ENCODE measurements around the gene RPL13. TPM values are rescaled to one million over a fixed set of nuclear protein-coding genes. Genes with fewer than 3 reads are reported as not detected.

The RPL13 gene
- polyA plus RNA-seq, 1 donor: 3,996 TPM

DNA sequence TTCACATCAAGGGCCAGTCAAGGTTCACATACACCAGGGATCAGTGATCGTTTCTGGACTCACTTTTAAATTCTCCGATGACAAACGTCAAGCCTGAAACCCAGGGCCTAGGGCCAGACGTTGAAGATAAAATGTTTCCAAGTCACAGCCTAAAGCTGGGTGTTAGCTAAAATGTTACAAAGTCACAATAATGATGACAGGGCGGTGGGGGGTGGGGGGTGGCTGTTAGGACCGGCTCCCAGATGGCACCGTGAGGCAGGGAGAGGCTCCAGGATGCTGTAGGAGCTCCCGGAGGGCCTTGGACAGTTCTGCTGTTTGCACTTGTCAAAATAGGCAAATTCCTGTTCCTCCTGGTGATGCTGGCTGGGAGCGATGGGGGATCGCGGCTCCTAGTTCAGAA lies 16.4 kb upstream of the RPL13 start:
- peaks cover 63% of the 10 kb centered on the region for H3K36me3 ChIP-seq (ENCODE audit: control insufficient read depth, insufficient read depth, low read length)
- no peaks in the 10 kb centered on the region for H3K9me3 ChIP-seq (ENCODE audit: control insufficient read depth, low read depth, low read length)
- H3K27ac ChIP-seq (ENCODE audit: low read length): peak overlapping the region; percentile 80
- H3K4me3 ChIP-seq (ENCODE audit: low read length): no peak overlapping the region
- DNase-seq: no peak
- H3K4me1 ChIP-seq (ENCODE audit: control insufficient read depth, insufficient read depth, low read length): peaks cover 20% of the 10 kb centered on the region
- H3K27me3 ChIP-seq (ENCODE audit: control insufficient read depth, insufficient read depth, low read length): no peaks in the 10 kb centered on the region
- 100% methylated on average over 1 of the region's 11 CpGs for WGBS (ENCODE audit: insufficient coverage, low lambda C conversion rate)

DNA sequence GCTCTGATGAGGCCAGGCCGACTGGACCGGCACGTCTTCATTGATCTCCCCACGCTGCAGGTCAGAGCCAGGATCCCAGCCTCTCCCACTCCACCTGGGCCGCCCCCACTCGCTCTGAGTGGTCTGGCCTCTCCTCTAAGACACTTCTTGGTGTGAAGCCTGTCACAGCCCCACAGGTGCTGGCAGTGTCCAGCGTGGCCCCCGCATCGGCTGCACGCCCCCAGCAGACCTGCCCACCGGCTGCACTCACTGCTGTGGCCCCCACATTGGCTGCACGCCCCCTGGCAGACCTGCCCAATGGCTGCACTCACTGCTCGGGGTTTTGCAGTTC lies 15.8 kb upstream of the RPL13 start:
- H3K27me3 ChIP-seq (ENCODE audit: control insufficient read depth, insufficient read depth, low read length): no peaks in the 10 kb centered on the region
- H3K4me1 ChIP-seq (ENCODE audit: control insufficient read depth, insufficient read depth, low read length): peaks cover 20% of the 10 kb centered on the region
- DNase-seq: no peak
- peaks cover 68% of the 10 kb centered on the region for H3K36me3 ChIP-seq (ENCODE audit: control insufficient read depth, insufficient read depth, low read length)
- no peaks in the 10 kb centered on the region for H3K9me3 ChIP-seq (ENCODE audit: control insufficient read depth, low read depth, low read length)
- 100% methylated on average over 1 of the region's 13 CpGs for WGBS (ENCODE audit: insufficient coverage, low lambda C conversion rate)
- H3K4me3 ChIP-seq (ENCODE audit: low read length): no peak overlapping the region
- peak overlapping the region; percentile 80 for H3K27ac ChIP-seq (ENCODE audit: low read length)

DNA sequence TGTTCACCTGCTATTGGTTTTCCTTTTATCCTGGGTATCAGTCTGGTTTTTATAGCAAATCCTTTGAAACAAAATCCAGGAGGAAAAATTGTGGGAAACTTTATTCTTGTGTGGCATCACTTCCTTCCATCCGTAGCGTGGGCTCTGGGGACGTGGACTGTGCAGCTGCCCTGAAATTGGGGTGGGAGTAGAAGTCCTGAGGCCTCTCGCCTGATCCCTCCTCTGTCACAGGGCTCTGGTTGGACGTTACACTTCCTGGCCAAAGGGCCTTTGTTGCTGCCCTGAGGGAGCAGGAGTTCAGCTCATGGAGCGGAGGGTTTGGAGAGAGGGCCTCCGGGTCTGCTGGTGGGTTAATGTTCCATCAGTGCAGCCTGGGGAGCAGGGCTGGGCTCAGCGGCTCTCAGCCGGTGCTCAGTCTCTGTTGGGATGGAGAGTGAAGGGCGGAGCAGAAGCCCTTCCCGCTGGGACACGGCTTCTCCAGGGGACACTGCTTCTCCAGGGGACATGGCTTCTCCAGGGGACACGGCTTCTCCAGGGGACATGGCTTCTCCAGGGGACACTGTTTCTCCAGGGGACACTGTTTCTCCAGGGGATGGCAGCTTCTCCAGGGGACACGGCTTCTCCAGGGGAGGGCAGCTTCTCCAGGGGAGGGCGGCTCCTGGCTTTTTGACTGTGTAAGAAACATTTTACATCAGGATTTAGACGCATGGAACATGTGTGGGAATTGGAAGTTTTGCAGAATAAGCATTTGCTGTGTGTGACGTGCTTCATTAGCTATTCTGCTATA lies 15.2 kb upstream of the RPL13 start:
- peak overlapping the region; percentile 80 for H3K27ac ChIP-seq (ENCODE audit: low read length)

DNA sequence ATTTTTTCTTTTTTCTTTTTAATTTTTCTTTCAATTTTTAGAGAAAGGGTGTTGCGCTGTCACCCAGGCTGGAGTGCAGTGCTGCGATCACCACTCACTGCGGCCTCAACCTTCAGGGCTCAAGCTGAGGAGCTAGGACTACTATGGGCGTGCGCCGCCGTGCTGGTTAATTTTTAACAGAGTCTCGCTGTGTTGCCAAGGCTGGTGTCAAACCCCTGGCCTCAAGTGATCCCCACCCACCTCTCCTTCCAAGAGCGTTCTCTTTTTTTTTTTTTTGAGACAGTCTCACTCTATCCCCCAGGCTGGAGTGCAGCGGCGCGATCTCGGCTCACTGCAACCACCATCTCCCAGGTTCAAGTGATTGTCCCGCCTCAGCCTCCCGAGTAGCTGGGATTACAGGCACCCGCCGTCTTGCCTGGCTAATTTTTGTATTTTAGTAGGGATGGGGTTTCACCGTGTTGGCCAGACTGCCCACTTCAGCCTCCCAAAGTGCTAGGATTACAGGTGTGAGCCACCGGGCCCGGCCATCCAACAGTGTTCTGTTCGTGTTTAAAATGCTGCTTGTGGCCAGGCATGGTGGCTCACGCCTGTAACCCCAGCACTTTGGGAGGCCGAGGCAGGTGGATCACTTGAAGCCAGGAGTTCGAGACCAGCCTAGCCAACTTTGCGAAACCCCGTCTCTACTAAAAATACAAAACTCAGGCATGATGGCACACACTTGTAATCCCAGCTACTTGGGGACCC lies 14.5 kb upstream of the RPL13 start:
- H3K4me3 ChIP-seq (ENCODE audit: low read length): no peak overlapping the region
- DNase-seq: peak; percentile 85 to 92
- peak overlapping the region; percentile 80 for H3K27ac ChIP-seq (ENCODE audit: low read length)
- H3K4me1 ChIP-seq (ENCODE audit: control insufficient read depth, insufficient read depth, low read length): peaks cover 20% of the 10 kb centered on the region
- no peaks in the 10 kb centered on the region for H3K9me3 ChIP-seq (ENCODE audit: control insufficient read depth, low read depth, low read length)
- no peaks in the 10 kb centered on the region for H3K27me3 ChIP-seq (ENCODE audit: control insufficient read depth, insufficient read depth, low read length)
- 40% methylated on average over 1 of the region's 26 CpGs for WGBS (ENCODE audit: insufficient coverage, low lambda C conversion rate)
- peaks cover 73% of the 10 kb centered on the region for H3K36me3 ChIP-seq (ENCODE audit: control insufficient read depth, insufficient read depth, low read length)

More for the DNA sequence above, 15.2 kb upstream of the RPL13 start:
- DNase-seq: peak; percentile 76 to 86
- WGBS (ENCODE audit: insufficient coverage, low lambda C conversion rate): 49% methylated on average over 2 of the region's 17 CpGs
- no peak overlapping the region for H3K4me3 ChIP-seq (ENCODE audit: low read length)
- no peaks in the 10 kb centered on the region for H3K9me3 ChIP-seq (ENCODE audit: control insufficient read depth, low read depth, low read length)
- no peaks in the 10 kb centered on the region for H3K27me3 ChIP-seq (ENCODE audit: control insufficient read depth, insufficient read depth, low read length)
- peaks cover 20% of the 10 kb centered on the region for H3K4me1 ChIP-seq (ENCODE audit: control insufficient read depth, insufficient read depth, low read length)
- H3K36me3 ChIP-seq (ENCODE audit: control insufficient read depth, insufficient read depth, low read length): peaks cover 69% of the 10 kb centered on the region

DNA sequence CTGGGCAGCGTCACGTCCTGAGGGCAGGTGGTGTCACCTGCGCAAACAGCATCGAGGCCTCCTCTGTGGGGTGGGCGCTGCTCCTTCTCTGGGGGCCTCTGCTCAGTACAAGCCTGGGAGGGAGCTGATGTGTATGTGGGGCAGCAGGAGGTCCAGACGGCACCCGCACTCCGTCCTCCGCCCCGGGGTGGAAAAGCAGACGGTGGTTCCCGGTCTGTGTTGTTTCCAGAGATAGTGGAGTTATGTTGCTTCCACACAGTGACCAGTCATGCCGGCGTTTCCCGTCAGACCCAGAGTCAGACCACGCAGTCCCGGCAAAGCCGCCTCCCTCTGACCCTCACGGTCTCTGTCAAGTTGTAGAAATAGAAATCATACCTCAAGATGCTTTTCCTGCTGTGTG lies 13.7 kb upstream of the RPL13 start:
- no peak for DNase-seq
- WGBS (ENCODE audit: insufficient coverage, low lambda C conversion rate): no CpG with 5 or more reads among the region's 19 CpGs
- peaks cover 72% of the 10 kb centered on the region for H3K36me3 ChIP-seq (ENCODE audit: control insufficient read depth, insufficient read depth, low read length)
- H3K9me3 ChIP-seq (ENCODE audit: control insufficient read depth, low read depth, low read length): no peaks in the 10 kb centered on the region
- no peak overlapping the region for H3K4me3 ChIP-seq (ENCODE audit: low read length)
- no peaks in the 10 kb centered on the region for H3K27me3 ChIP-seq (ENCODE audit: control insufficient read depth, insufficient read depth, low read length)
- H3K4me1 ChIP-seq (ENCODE audit: control insufficient read depth, insufficient read depth, low read length): peaks cover 20% of the 10 kb centered on the region
- no peak overlapping the region for H3K27ac ChIP-seq (ENCODE audit: low read length)

DNA sequence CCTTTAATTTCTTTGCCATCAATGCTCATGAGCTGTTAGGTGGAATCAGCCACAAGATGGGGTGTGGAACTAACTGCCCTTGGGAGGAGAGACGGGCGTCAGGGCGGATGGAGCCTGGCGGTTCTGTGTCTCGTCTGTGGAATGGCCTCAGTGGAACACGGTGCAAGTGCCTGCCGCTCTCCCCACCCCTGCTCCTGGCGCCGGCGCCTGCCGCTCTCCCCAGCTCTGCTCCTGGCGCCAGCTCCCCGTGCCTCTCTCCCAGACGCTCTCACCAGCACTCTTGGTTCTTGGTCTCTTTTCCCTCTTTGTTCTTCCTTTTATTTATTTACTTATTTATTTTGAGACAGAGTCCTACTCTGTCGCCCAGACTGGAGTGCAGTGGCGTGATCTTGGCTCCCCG lies 13.2 kb upstream of the RPL13 start:
- no CpG with 5 or more reads among the region's 17 CpGs for WGBS (ENCODE audit: insufficient coverage, low lambda C conversion rate)

DNA sequence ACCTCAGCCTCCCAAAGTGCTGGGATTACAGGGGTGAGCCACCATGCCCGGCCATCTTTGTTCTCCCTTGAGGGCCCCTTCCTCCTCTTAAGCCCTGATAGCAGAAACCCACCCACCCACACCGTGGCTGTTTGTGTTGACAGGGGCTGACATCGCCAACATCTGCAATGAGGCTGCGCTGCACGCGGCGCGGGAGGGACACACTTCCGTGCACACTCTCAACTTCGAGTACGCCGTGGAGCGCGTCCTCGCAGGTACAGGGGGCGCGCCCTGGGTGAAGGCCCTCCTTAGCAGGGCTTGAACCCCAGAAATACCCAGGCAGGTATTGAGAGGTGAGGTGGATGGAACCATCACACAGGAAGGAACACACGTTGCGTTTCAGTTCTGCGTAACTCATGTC lies 12.6 kb upstream of the RPL13 start:
- Histone ChIP-seq H3K27me3 (ENCODE audit: control insufficient read depth, insufficient read depth, low read length) (no peaks in the 10 kb centered on the region), H3K27ac (ENCODE audit: low read length) (no peak overlapping the region), H3K4me1 (ENCODE audit: control insufficient read depth, insufficient read depth, low read length) (peaks cover 20% of the 10 kb centered on the region), H3K36me3 (ENCODE audit: control insufficient read depth, insufficient read depth, low read length) (peaks cover 75% of the 10 kb centered on the region), H3K9me3 (ENCODE audit: control insufficient read depth, low read depth, low read length) (no peaks in the 10 kb centered on the region), H3K4me3 (ENCODE audit: low read length) (no peak overlapping the region)
- 100% methylated on average over 2 of the region's 20 CpGs for WGBS (ENCODE audit: insufficient coverage, low lambda C conversion rate)
- DNase-seq: no peak

More for the DNA sequence above, 13.2 kb upstream of the RPL13 start:
- Histone ChIP-seq H3K27ac (ENCODE audit: low read length) (no peak overlapping the region), H3K4me1 (ENCODE audit: control insufficient read depth, insufficient read depth, low read length) (peaks cover 20% of the 10 kb centered on the region), H3K4me3 (ENCODE audit: low read length) (no peak overlapping the region), H3K27me3 (ENCODE audit: control insufficient read depth, insufficient read depth, low read length) (no peaks in the 10 kb centered on the region), H3K36me3 (ENCODE audit: control insufficient read depth, insufficient read depth, low read length) (peaks cover 73% of the 10 kb centered on the region), H3K9me3 (ENCODE audit: control insufficient read depth, low read depth, low read length) (no peaks in the 10 kb centered on the region)
- no peak for DNase-seq

DNA sequence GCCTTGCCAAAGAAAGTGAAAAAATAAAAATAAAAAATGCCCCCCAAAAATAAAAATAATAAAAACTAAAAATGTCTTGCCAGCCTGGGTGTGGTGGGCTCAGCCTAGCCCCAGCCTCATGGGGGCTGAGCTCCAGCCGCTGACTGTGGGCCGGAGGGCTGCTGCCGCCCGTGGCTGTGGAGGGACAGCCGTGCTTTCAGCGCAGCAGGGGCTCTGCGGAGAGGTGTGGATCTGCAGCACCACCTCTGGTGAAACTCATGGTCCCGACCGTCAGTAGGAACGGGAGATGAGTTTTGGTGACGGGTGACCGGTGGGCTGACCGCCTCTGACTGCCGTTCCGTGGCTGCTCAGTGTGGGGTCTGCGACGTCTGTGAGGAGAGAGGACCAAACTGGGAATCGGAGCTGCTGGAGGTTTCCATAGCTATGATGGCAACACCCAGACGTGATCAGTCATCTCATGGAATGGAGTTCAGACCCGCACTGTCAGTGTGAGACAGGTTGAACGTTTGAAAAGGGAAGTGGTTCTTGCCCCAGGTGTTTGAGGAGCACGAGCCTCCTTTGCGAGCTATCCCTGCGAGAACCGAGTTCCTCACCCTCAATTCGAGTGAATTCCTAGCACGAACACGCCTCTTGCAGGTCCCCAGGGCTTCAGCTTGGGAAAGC lies 12.0 kb upstream of the RPL13 start:
- H3K36me3 ChIP-seq (ENCODE audit: control insufficient read depth, insufficient read depth, low read length): peaks cover 80% of the 10 kb centered on the region

DNA sequence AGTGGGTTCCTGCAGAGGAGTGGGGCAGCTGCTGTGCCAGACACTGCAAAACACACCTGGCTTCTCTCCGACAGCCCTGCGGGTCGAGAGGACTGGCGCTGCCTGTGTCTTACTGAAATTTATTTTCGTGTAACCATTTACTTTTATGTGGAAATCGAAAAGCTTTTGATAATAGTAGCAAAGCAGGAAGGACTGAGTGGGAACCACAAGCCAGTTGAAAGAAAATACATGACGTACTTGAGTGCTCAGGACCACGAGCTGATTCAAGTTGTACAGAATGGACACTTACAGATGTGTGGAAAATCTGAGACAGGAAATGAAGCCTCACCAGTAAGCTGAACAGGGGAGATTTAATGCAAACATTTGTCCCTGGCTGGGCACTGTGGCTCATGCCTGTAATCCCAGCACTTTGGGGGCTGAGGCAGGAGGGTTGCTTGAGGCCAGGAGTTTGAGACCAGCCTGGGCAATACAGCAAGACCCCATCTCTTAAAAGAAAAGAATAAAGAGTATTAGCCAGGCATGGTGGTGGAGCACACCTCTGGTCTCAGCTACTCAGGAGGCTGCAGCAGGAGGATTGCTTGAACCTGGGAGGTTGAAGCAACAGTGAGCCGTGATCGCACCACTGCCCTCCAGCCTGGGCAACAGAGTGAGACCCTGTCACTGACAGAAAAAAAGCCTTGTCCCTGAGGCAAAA lies 11.3 kb upstream of the RPL13 start:
- DNase-seq: no peak
- 100% methylated on average over 3 of the region's 10 CpGs for WGBS (ENCODE audit: insufficient coverage, low lambda C conversion rate)
- H3K4me1 ChIP-seq (ENCODE audit: control insufficient read depth, insufficient read depth, low read length): peaks cover 19% of the 10 kb centered on the region
- H3K27ac ChIP-seq (ENCODE audit: low read length): no peak overlapping the region
- H3K36me3 ChIP-seq (ENCODE audit: control insufficient read depth, insufficient read depth, low read length): peaks cover 86% of the 10 kb centered on the region
- no peaks in the 10 kb centered on the region for H3K9me3 ChIP-seq (ENCODE audit: control insufficient read depth, low read depth, low read length)
- no peaks in the 10 kb centered on the region for H3K27me3 ChIP-seq (ENCODE audit: control insufficient read depth, insufficient read depth, low read length)
- H3K4me3 ChIP-seq (ENCODE audit: low read length): no peak overlapping the region

More for the DNA sequence above, 12.0 kb upstream of the RPL13 start:
- WGBS (ENCODE audit: insufficient coverage, low lambda C conversion rate): no CpG with 5 or more reads among the region's 28 CpGs
- H3K4me1 ChIP-seq (ENCODE audit: control insufficient read depth, insufficient read depth, low read length): peaks cover 20% of the 10 kb centered on the region
- DNase-seq: no peak
- no peaks in the 10 kb centered on the region for H3K9me3 ChIP-seq (ENCODE audit: control insufficient read depth, low read depth, low read length)
- no peaks in the 10 kb centered on the region for H3K27me3 ChIP-seq (ENCODE audit: control insufficient read depth, insufficient read depth, low read length)
- H3K27ac ChIP-seq (ENCODE audit: low read length): no peak overlapping the region
- no peak overlapping the region for H3K4me3 ChIP-seq (ENCODE audit: low read length)

DNA sequence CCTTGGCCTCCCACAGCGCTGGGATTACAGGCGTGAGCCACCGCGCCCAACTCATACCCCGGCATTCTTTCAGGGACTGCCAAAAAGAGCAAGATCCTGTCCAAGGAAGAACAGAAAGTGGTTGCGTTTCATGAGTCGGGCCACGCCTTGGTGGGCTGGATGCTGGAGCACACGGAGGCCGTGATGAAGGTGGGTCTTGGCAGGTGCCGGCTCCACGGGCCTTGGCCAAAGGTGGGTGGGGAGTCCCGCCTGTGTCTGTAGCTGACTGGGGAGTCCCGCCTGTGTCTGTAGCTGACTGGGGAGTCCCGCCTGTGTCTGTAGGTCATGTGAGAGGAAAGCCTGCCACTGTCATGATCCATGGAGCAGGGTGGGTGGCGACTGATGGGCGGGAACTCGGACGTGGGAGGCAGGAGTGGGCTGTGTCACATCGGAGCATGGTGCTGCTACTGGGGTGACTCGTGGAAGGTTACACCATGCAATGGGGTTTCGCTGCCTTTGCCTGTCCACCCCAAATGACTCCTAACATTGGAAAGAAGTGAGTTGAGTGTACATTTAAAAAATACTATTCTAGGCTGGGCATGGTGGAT lies 10.0 kb upstream of the RPL13 start:
- H3K27me3 ChIP-seq (ENCODE audit: control insufficient read depth, insufficient read depth, low read length): no peaks in the 10 kb centered on the region
- H3K27ac ChIP-seq (ENCODE audit: low read length): no peak overlapping the region
- no peak overlapping the region for H3K4me3 ChIP-seq (ENCODE audit: low read length)
- no peaks in the 10 kb centered on the region for H3K9me3 ChIP-seq (ENCODE audit: control insufficient read depth, low read depth, low read length)
- H3K36me3 ChIP-seq (ENCODE audit: control insufficient read depth, insufficient read depth, low read length): peaks cover 89% of the 10 kb centered on the region
- DNase-seq: no peak
- 100% methylated on average over 2 of the region's 22 CpGs for WGBS (ENCODE audit: insufficient coverage, low lambda C conversion rate)
- peaks cover 5% of the 10 kb centered on the region for H3K4me1 ChIP-seq (ENCODE audit: control insufficient read depth, insufficient read depth, low read length)

All from large intestine (tissue), 3 donors.